Activated CD8-positive, alpha-beta memory T cell treated with anti-CD3 and anti-CD28 coated beads, Interleukin-2, amount 10 ng/mL, durations not matched to agents 7 days and 5 days (primary cell): ENCODE results near the gene MAGEA9B. TPM values are rescaled to one million over a fixed set of nuclear protein-coding genes. Genes with fewer than 3 reads are reported as not detected.
"Not testable (repeated sequence)": the region's sequence is repeated elsewhere in the genome, so short reads cannot be mapped to it uniquely, and the experiment has no call there.

ENCODE experiments used
- ATAC-seq: fragments of 150-1000 bp; cut with Tn5 transposase; one replicate; pipeline ENCODE4 v1.10.0; 2021; ENCODE audit warnings: moderate library complexity
- CTCF ChIA-PET: fragments of 350-600 bp; sonication (Branson Sonifier 250); formaldehyde crosslinking; loops from one replicate; lab custom pipeline; 2021; ENCODE audit warnings: antibody characterized with exemption; lab: Charles Lee
- DNase-seq: peaks from one replicate; pipeline ENCODE4 v3.0.0-alpha.2; 2020
- H3K27ac Mint-ChIP-seq: one replicate; pipeline ENCODE4 v1.8.0; 2021; ENCODE audit warnings: mild to moderate bottlenecking, mixed read lengths
- H3K27me3 Mint-ChIP-seq: one replicate; pipeline ENCODE4 v1.8.0; 2021; ENCODE audit warnings: mixed read lengths
- H3K36me3 Mint-ChIP-seq: one replicate; pipeline ENCODE4 v1.8.0; 2021; ENCODE audit warnings: mild to moderate bottlenecking, mixed read lengths
- H3K4me1 Mint-ChIP-seq: one replicate; pipeline ENCODE4 v1.8.0; 2021; ENCODE audit warnings: mixed read lengths
- H3K4me3 Mint-ChIP-seq: one replicate; pipeline ENCODE4 v1.8.0; 2021; ENCODE audit warnings: mild to moderate bottlenecking, moderate library complexity, mixed read lengths
- H3K9me3 Mint-ChIP-seq: one replicate; pipeline ENCODE4 v1.8.0; 2022; ENCODE audit warnings: low read depth, mixed read lengths
- total RNA-seq, 2 experiments: library from RNA; stranded (reverse); gene quantifications; one replicate each; pipeline ENCODE4 v1.2.3, GENCODE V29; 2021

MAGEA9B gene
- not detected for total RNA-seq

DNA sequence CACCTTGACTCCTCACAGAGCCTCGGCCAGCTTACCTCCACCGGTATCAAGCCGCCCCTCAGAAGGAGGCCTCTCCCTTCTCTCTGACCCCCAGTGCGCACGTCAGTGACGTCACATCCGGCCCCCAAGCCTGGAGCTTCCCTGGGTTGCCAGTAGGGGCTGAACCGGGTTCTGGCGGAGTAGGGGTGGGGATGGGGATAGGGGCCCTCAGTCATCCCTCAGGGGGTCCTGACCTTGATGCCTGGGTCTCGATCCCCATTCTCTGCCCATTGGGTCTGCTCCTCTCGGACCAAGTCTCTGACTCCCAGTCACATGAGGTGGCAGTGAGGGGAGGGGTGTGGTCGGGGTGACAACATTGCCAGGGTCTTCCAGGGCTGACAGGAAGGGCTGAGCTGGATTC, at the start of gene MAGEA9B:
MAGEA9B (minus strand) TSS at position 101 of the 400 bp plus-strand sequence. CDS start 4,280 bp downstream, outside the sequence.
- H3K4me3 Mint-ChIP-seq, DNase-seq, H3K36me3 Mint-ChIP-seq, H3K27ac Mint-ChIP-seq, CTCF ChIA-PET, H3K4me1 Mint-ChIP-seq, H3K9me3 Mint-ChIP-seq, ATAC-seq, H3K27me3 Mint-ChIP-seq: not testable (repeated sequence)

DNA sequence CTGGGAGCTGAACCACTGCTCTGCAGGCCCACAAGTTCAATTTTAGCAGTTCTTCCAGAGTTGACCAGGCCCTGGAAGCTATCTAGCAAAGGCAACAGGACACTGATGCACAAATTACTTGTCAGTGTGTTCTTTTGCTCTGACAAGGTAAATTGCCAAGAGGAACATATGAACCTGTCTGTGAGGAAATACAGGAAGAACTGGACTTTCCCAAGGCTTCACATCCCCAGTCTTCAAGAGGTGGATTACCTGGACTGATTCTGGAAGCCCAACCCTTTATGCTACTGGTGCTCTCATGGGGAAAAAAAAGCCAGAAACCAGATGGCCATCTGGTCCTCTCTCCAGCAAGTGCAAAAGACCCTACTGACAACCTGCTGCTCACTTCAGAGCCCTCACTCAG, 46.3 kb upstream of the MAGEA9B start:
- peaks cover 26% of the 10 kb centered on the region for H3K4me1 Mint-ChIP-seq
- no peak for DNase-seq
- H3K27me3 Mint-ChIP-seq: no peaks in the 10 kb centered on the region
- H3K27ac Mint-ChIP-seq: no peak overlapping the region
- no peaks in the 10 kb centered on the region for H3K9me3 Mint-ChIP-seq
- ATAC-seq: no peak
- peaks cover 2% of the 10 kb centered on the region for H3K36me3 Mint-ChIP-seq
- H3K4me3 Mint-ChIP-seq: no peak overlapping the region
- CTCF ChIA-PET: no interaction called here

- ATAC-seq (peak; percentile 95), DNase-seq (peak; percentile 79)
- peaks cover 4% of the 10 kb centered on the region for H3K36me3 Mint-ChIP-seq
- peak within 1 kb of the TSS; percentile 81 for H3K27ac Mint-ChIP-seq
- CTCF ChIA-PET: no interaction called here
- H3K4me1 Mint-ChIP-seq: peaks cover 32% of the 10 kb centered on the region
- H3K4me3 Mint-ChIP-seq: peak within 1 kb of the TSS; percentile 90
- no peaks in the 10 kb centered on the region for H3K27me3 Mint-ChIP-seq
- H3K9me3 Mint-ChIP-seq: no peaks in the 10 kb centered on the region
Observed at GRCh38 chrX:149631234-149632165, 44.2 kb upstream of the MAGEA9B start, which contains the start of gene TMEM185A. TSS of gene TMEM185A (minus strand) at chrX:149631792. CDS start at chrX:149631580, 212 bp downstream.

GRCh38 chrX:149630681-149631233, 43.5 kb upstream of the MAGEA9B start:
- Mint-ChIP-seq H3K36me3 (peaks cover 4% of the 10 kb centered on the region), H3K27ac (peak overlapping the region; percentile 81), H3K9me3 (no peaks in the 10 kb centered on the region), H3K27me3 (no peaks in the 10 kb centered on the region), H3K4me1 (peaks cover 32% of the 10 kb centered on the region), H3K4me3 (peak overlapping the region; percentile 90)
- ATAC-seq: no peak
- CTCF ChIA-PET: no interaction called here
- DNase-seq: no peak

- DNase-seq: no peak
- H3K27me3 Mint-ChIP-seq: no peaks in the 10 kb centered on the region
- no peak for ATAC-seq
- no peaks in the 10 kb centered on the region for H3K9me3 Mint-ChIP-seq
- H3K4me1 Mint-ChIP-seq: peaks cover 32% of the 10 kb centered on the region
- H3K4me3 Mint-ChIP-seq: peak overlapping the region; percentile 90
- H3K27ac Mint-ChIP-seq: no peak overlapping the region
- CTCF ChIA-PET: no interaction called here
- peaks cover 4% of the 10 kb centered on the region for H3K36me3 Mint-ChIP-seq
Observed at GRCh38 chrX:149629730-149630387, 42.6 kb upstream of the MAGEA9B start.

GRCh38 chrX:149628768-149629167, 41.5 kb upstream of the MAGEA9B start:
- H3K4me3 Mint-ChIP-seq: no peak overlapping the region

GRCh38 chrX:149628280-149628679, 41.0 kb upstream of the MAGEA9B start:
- DNase-seq (no peak), ATAC-seq (no peak)
- H3K36me3 Mint-ChIP-seq: peaks cover 4% of the 10 kb centered on the region
- no peaks in the 10 kb centered on the region for H3K27me3 Mint-ChIP-seq
- CTCF ChIA-PET: interaction anchor here (1.2 kb wide), 1 partner anchor 60 kb away, joined by 3 read pairs; no protein-coding TSS in a partner anchor
- H3K27ac Mint-ChIP-seq: no peak overlapping the region
- peaks cover 32% of the 10 kb centered on the region for H3K4me1 Mint-ChIP-seq
- no peaks in the 10 kb centered on the region for H3K9me3 Mint-ChIP-seq
- H3K4me3 Mint-ChIP-seq: no peak overlapping the region

More at GRCh38 chrX:149628768-149629167, 41.5 kb upstream of the MAGEA9B start:
- Mint-ChIP-seq H3K27ac (no peak overlapping the region), H3K36me3 (peaks cover 4% of the 10 kb centered on the region), H3K9me3 (no peaks in the 10 kb centered on the region), H3K4me1 (peaks cover 32% of the 10 kb centered on the region), H3K27me3 (no peaks in the 10 kb centered on the region)
- ATAC-seq (no peak), DNase-seq (no peak)
- CTCF ChIA-PET: no interaction called here

- H3K4me1 Mint-ChIP-seq: peaks cover 25% of the 10 kb centered on the region
Observed at GRCh38 chrX:149626829-149627228, 39.6 kb upstream of the MAGEA9B start.

DNA sequence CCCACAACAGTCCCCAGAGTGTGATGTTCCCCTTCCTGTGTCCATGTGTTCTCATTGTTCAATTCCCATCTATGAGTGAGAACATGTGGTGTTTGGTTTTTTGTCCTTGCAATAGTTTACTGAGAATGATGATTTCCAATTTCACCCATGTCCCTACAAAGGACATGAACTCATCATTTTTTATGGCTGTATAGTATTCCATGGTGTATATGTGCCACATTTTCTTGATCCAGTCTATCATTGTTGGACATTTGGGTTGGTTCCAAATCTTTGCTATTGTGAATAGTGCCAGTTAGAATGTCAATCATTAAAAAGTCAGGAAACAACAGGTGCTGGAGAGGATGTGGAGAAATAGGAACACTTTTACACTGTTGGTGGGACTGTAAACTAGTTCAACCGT, 32.4 kb upstream of the MAGEA9B start:
- CTCF ChIA-PET, H3K4me1 Mint-ChIP-seq: not testable (repeated sequence)

More at GRCh38 chrX:149626829-149627228, 39.6 kb upstream of the MAGEA9B start:
- H3K9me3 Mint-ChIP-seq, ATAC-seq, H3K27ac Mint-ChIP-seq, CTCF ChIA-PET, DNase-seq, H3K36me3 Mint-ChIP-seq, H3K27me3 Mint-ChIP-seq, H3K4me3 Mint-ChIP-seq: not testable (repeated sequence)

GRCh38 chrX:149618871-149619270, 31.6 kb upstream of the MAGEA9B start:
- ATAC-seq: no peak
- Mint-ChIP-seq H3K27ac (no peak overlapping the region), H3K4me1 (no peaks in the 10 kb centered on the region), H3K9me3 (no peaks in the 10 kb centered on the region), H3K27me3 (no peaks in the 10 kb centered on the region), H3K36me3 (peaks cover 4% of the 10 kb centered on the region), H3K4me3 (no peak overlapping the region)
- CTCF ChIA-PET: no interaction called here
- no peak for DNase-seq

More for the DNA sequence above, 32.4 kb upstream of the MAGEA9B start:
- not testable (repeated sequence) for ATAC-seq, H3K36me3 Mint-ChIP-seq, H3K27ac Mint-ChIP-seq, H3K4me3 Mint-ChIP-seq, H3K27me3 Mint-ChIP-seq, DNase-seq, H3K9me3 Mint-ChIP-seq

- Mint-ChIP-seq H3K4me1 (peaks cover 2% of the 10 kb centered on the region), H3K27me3 (no peaks in the 10 kb centered on the region), H3K4me3 (no peak overlapping the region), H3K36me3 (peaks cover 3% of the 10 kb centered on the region), H3K9me3 (no peaks in the 10 kb centered on the region), H3K27ac (no peak overlapping the region)
- no peak for ATAC-seq
- CTCF ChIA-PET: no interaction called here
- no peak for DNase-seq
Observed at GRCh38 chrX:149611623-149612175, 24.4 kb upstream of the MAGEA9B start.

DNA sequence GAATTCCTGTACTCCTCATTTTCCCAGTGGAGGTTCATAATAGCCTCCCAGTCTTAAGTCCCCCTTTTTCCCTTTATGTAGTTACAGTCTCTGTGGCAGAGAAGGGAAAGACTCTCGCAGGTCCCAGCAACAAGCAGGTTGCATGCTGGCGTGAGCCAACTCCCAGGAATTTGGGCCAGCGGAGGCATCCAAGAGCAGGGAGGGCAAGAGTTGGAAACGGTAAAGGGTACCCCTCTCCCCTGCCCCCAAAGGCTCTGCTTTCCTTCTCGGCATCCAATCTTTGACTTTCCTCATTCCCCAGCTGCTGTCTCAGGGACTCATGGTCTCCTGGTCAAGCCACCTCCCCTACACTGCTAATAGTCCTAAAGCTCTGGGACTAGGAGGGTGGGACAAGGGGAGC, 23.3 kb upstream of the MAGEA9B start:
- Mint-ChIP-seq H3K36me3 (peaks cover 6% of the 10 kb centered on the region), H3K27ac (no peak overlapping the region), H3K9me3 (no peaks in the 10 kb centered on the region), H3K4me1 (peaks cover 5% of the 10 kb centered on the region), H3K27me3 (no peaks in the 10 kb centered on the region), H3K4me3 (no peak overlapping the region)
- ATAC-seq (no peak), DNase-seq (no peak)
- CTCF ChIA-PET: no interaction called here

GRCh38 chrX:149607699-149608098, 20.4 kb upstream of the MAGEA9B start:
- Mint-ChIP-seq H3K27ac (no peak overlapping the region), H3K9me3 (no peaks in the 10 kb centered on the region), H3K4me3 (no peak overlapping the region), H3K27me3 (no peaks in the 10 kb centered on the region), H3K36me3 (peaks cover 8% of the 10 kb centered on the region), H3K4me1 (peaks cover 5% of the 10 kb centered on the region)
- CTCF ChIA-PET: no interaction called here
- DNase-seq (no peak), ATAC-seq (no peak)
